Cardiac fibroblast (primary cell): ENCODE results near the gene SLC22A7.

Source experiments
- DNase-seq, 2 donors: peaks; one replicate each; pipeline versions ENCODE4 v3.0.0 to v3.0.0-alpha.2; 2010; ENCODE audit warnings: low read depth in 2 of 2
- H3K4me3 ChIP-seq, 2 donors: replicated peaks in 1 of 2; 1 replicate in 1 of 2; 2 replicates in 1 of 2; pipeline ENCODE4 v1.5.1; 2011; ENCODE audit warnings: low read depth in 2 of 2, low read length in 2 of 2, mild to moderate bottlenecking in 2 of 2, moderate library complexity in 1 of 2
- TF ChIP-seq, protein P1 (sequence below): IDR thresholded peaks from one replicate; pipeline ENCODE4 v1.5.1; 2011; ENCODE audit warnings: low read depth, mild to moderate bottlenecking, low read length, inconsistent platforms

SLC22A7 gene

DNA sequence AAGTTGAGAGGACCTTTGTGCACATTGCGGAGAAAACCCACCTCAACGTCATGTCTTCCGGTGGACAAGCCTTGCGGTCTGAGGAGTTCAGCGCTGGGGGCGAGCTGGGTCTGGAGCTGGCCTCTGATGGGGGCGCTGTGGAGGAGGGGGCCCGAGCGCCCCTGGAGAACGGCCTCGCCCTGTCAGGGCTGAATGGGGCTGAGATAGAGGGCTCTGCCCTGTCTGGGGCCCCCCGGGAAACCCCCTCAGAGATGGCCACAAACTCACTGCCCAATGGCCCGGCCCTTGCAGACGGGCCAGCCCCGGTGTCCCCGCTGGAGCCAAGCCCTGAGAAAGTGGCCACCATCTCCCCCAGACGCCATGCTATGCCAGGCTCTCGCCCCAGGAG is 14.6 kb upstream of the SLC22A7 start:
- TF ChIP-seq, protein P1, sequence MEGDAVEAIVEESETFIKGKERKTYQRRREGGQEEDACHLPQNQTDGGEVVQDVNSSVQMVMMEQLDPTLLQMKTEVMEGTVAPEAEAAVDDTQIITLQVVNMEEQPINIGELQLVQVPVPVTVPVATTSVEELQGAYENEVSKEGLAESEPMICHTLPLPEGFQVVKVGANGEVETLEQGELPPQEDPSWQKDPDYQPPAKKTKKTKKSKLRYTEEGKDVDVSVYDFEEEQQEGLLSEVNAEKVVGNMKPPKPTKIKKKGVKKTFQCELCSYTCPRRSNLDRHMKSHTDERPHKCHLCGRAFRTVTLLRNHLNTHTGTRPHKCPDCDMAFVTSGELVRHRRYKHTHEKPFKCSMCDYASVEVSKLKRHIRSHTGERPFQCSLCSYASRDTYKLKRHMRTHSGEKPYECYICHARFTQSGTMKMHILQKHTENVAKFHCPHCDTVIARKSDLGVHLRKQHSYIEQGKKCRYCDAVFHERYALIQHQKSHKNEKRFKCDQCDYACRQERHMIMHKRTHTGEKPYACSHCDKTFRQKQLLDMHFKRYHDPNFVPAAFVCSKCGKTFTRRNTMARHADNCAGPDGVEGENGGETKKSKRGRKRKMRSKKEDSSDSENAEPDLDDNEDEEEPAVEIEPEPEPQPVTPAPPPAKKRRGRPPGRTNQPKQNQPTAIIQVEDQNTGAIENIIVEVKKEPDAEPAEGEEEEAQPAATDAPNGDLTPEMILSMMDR: no peak
- no peak overlapping the region for H3K4me3 ChIP-seq
- DNase-seq: no peak

GRCh38 chr6:43283905-43284304 is 14.2 kb upstream of the SLC22A7 start:
- no peak for DNase-seq
- TF ChIP-seq, protein P1: no peak
- no peak overlapping the region for H3K4me3 ChIP-seq

DNA sequence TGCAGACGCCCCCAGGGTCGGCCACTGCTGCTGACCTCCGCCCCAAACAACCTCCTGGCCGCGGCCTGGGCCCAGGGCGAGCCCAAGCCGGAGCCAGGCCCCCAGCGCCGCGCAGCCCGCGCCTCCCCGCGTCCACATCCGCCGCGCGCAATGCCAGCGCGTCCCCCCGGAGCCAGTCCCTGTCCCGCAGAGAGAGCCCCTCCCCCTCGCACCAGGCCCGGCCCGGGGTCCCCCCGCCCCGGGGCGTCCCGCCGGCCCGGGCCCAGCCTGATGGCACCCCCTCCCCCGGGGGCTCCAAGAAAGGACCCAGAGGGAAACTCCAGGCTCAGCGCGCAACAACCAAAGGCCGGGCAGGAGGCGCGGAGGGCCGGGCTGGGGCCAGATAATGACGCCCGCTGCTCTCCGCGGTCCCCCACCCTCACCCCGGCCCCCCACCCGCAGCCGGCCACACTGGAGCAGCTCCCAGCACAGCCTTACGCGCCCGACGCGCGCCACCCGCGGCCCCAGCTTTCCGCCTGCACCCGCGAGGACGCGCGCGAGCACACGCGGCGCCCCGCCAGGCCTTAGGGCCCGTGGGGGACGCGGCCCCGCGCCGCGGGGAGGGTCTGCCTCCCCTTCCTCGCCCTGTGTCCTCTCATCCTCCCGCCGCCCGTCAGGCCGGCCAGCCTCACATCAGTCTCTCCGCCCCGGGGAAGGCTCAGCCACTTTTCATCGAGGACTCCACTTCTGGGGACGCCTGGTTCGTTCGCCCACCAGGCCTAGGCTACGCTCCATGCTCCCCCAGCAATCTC is 12.9 kb upstream of the SLC22A7 start:
- TF ChIP-seq, protein P1: no peak
- H3K4me3 ChIP-seq: no peak overlapping the region
- no peak for DNase-seq

- TF ChIP-seq, protein P1: no peak
- no peak overlapping the region for H3K4me3 ChIP-seq
- DNase-seq: no peak
These were observed 12.2 kb upstream of the SLC22A7 start for GRCh38 chr6:43285832-43286231.

DNA sequence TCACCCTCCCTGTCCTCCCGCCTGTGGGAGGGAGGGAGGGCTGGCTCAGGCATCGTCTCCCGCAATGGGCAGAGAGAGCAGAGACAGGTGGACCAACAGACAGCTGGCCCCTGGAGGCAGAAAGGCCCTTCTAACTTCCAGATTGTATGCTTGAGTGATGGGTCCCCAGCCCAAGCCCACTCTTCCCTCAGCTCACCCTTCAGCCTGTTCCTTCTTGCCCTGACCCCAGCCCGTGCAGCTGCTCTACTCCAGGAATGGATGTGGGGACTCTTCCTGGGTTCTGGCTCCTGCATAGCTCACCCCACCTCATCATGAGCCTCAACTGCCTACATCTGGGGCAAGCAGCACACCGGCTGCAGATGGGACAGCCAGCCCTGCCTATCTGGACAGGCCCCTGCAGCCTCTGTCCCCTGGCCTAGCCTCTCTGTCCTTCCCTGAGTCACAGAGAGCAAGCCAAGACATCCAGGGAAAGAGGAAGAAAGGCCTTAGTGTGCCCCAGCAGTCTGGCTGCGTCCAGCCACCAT is 11.5 kb upstream of the SLC22A7 start:
- no peak for DNase-seq
- H3K4me3 ChIP-seq: no peak overlapping the region
- TF ChIP-seq, protein P1: no peak

- DNase-seq: peak in 1 of 2 donors; percentile 4
- TF ChIP-seq, protein P1: peak; percentile 5
- H3K4me3 ChIP-seq: no peak overlapping the region
These were observed 10.9 kb upstream of the SLC22A7 start for GRCh38 chr6:43286980-43287716.
